Adrenal gland (tissue), 12 donors: ENCODE measurements around the gene SART3. TPM values are rescaled to one million over a fixed set of nuclear protein-coding genes. Genes with fewer than 3 reads are reported as not detected.

Source experiments
- DNase-seq, 7 donors: peaks; one replicate each; pipeline ENCODE4 v3.0.0-alpha.2; 2019 to 2020
- H3K27ac ChIP-seq, 5 donors: fragments of 200-600 bp; sonication (generic) in 4 of 5; 1 replicate in 3 of 5; 2 replicates in 2 of 5; pipeline versions ENCODE4 v1.5.1 to v1.8.0; 2016 to 2020; ENCODE audit warnings: mild to moderate bottlenecking in 1 of 5
- H3K27me3 ChIP-seq: fragments of 200-600 bp; 2 replicates; pipeline ENCODE4 v1.8.0; 2021
- H3K36me3 ChIP-seq, 2 donors: fragments of 200-600 bp; replicated peaks in 1 of 2; 1 replicate in 1 of 2; 2 replicates in 1 of 2; pipeline versions ENCODE4 v1.5.1 to v1.8.0; 2018 to 2022
- H3K4me1 ChIP-seq, 2 donors: fragments of 200-600 bp; replicated peaks in 1 of 2; 1 replicate in 1 of 2; 2 replicates in 1 of 2; pipeline versions ENCODE4 v1.5.1 to v1.8.0; 2018 to 2021
- H3K4me3 ChIP-seq, 4 donors: fragments of 200-600 bp; sonication (generic) in 3 of 4; one replicate each; pipeline ENCODE4 v1.5.1; 2016 to 2018
- H3K9me3 ChIP-seq, 3 donors: fragments of 200-600 bp; sonication (generic) in 1 of 3; replicated peaks in 1 of 3; 1 replicate in 2 of 3; 2 replicates in 1 of 3; pipeline versions ENCODE4 v1.5.1 to v1.8.0; 2016 to 2021
- CTCF ChIP-seq, 6 experiments: fragments of 450-650 bp in 4 of 6; fragments of 200-600 bp in 2 of 6; sonication (generic) in 1 of 6; IDR thresholded peaks; 1 replicate in 5 of 6; 2 replicates in 1 of 6; pipeline versions ENCODE4 v1.5.1 to v1.8.0; 2016 to 2021; ENCODE audit warnings: antibody characterized with exemption in 6 of 6, mild to moderate bottlenecking in 2 of 6, moderate library complexity in 1 of 6
- POLR2A ChIP-seq, 2 donors: fragments of 450-650 bp; IDR thresholded peaks; one replicate each; pipeline ENCODE4 v1.6.1; 2017; ENCODE audit warnings: antibody characterized with exemption in 2 of 2, mild to moderate bottlenecking in 2 of 2, moderate library complexity in 1 of 2
- WGBS, 4 donors: extraction: QIAGEN DNeasy Blood & Tissue Kit in 2 of 4; methylation state at CpG; one replicate each; pipeline versions ENCODE4 v1.1.5 to v1.1.7; 2013 to 2017; 5-methylcytosine and 5-hydroxymethylcytosine counted together
- intact Hi-C, 2 donors: fragments of 100-400 bp; cut with DNase I; formaldehyde crosslinking; loops; one replicate each; pipeline versions ENCODE4 v1.14.1 to v1.15.0; 2022 to 2023
- polyA plus RNA-seq, 3 donors: library from polyadenylated mRNA; stranded (reverse); fragments of 200-250 nt in 2 of 3; fragments of 350-450 nt in 1 of 3; fragmentation: Illumina TruSeq in 1 of 3; extraction: RNeasy Lipid Tissue Mini Kit (QIAGEN cat#74804) in 1 of 3; gene quantifications; one replicate each; pipeline ENCODE4 v1.2.3, GENCODE V29; 2013 to 2014
- total RNA-seq, 9 donors: library from RNA; depleted of rRNA in 4 of 9; stranded (reverse); fragments of >200 nt in 4 of 9; fragments of 120-200 nt in 1 of 9; fragmentation: NEBNext Ultra II Directional in 1 of 9; extraction: Animal tissue kit (Norgen Biotek cat#: 25700) in 1 of 9; gene quantifications; one replicate each; pipeline versions ENCODE4 v1.1.0 to v1.2.4, GENCODE V29; 2013 to 2023
- donor health status: healthy with polysubstance abuse.
- donor health status: Bipolar disorder and iron deficiency.
- donor health status: DM: yes; HTN: yes; CAD: no.
- donor health status: DM: no; HTN: no; CAD: no.
- donor health status: DM: no; HTN: no; CAD: no.
- donor health status: DM: yes; HTN: yes; CAD: no.

The SART3 gene
- total and polyA plus RNA-seq, 12 donors, result 27.5 to 79.3 (median 39.7) TPM

- intact Hi-C loops, result loop anchor here in 1 of 2 donors (10.0 kb wide), 1 partner anchor 828 kb away; no protein-coding TSS in a partner anchor
- no peaks in the 10 kb centered on the region for H3K36me3 ChIP-seq
- no peaks in the 10 kb centered on the region for H3K4me1 ChIP-seq
- no peaks in the 10 kb centered on the region for H3K27me3 ChIP-seq
- H3K4me3 ChIP-seq, result no peak overlapping the region
- H3K9me3 ChIP-seq, result peaks cover 0 to 4% (median 0%) of the 10 kb centered on the region in 3 donors
- WGBS, 4 donors, result 54 to 66% (median 60%) methylated on average over 2 of the region's 2 CpGs
- TF ChIP-seq POLR2A (IDR thresholded peaks at IDR 0.05) (no peak), CTCF (IDR thresholded peaks at IDR 0.05) (no peak)
- DNase-seq, result no peak
- H3K27ac ChIP-seq, result no peak overlapping the region
These were observed 58.1 kb downstream of the SART3 start for GRCh38 chr12:108502922-108503321.

GRCh38 chr12:108498136-108498535 lies 62.8 kb downstream of the SART3 start:
- H3K27me3 ChIP-seq, result peaks cover 13% of the 10 kb centered on the region
- no peak for DNase-seq
- H3K9me3 ChIP-seq, result peaks cover 0 to 3% (median 0%) of the 10 kb centered on the region in 3 donors
- intact Hi-C loops, result no loop called here
- H3K36me3 ChIP-seq, result no peaks in the 10 kb centered on the region
- no peak overlapping the region for H3K4me3 ChIP-seq
- H3K4me1 ChIP-seq, result no peaks in the 10 kb centered on the region
- H3K27ac ChIP-seq, result no peak overlapping the region
- TF ChIP-seq POLR2A (IDR thresholded peaks at IDR 0.05) (no peak), CTCF (IDR thresholded peaks at IDR 0.05) (no peak)
- WGBS, 4 donors, result 75 to 78% (median 76%) methylated on average over 11 of the region's 11 CpGs

- Histone ChIP-seq H3K4me1 (no peaks in the 10 kb centered on the region), H3K9me3 (no peaks in the 10 kb centered on the region), H3K27ac (no peak overlapping the region), H3K27me3 (peaks cover 13% of the 10 kb centered on the region), H3K4me3 (no peak overlapping the region), H3K36me3 (no peaks in the 10 kb centered on the region)
- intact Hi-C loops, result no loop called here
- TF ChIP-seq POLR2A (IDR thresholded peaks at IDR 0.05), result no peak
- TF ChIP-seq CTCF (IDR thresholded peaks at IDR 0.05), result no peak
- no peak for DNase-seq
- 56 to 75% (median 67%) methylated on average over 10 to 11 of the region's 11 CpGs for WGBS, 4 donors
These were observed 65.0 kb downstream of the SART3 start for GRCh38 chr12:108495823-108496579.

- DNase-seq, result peak in 1 of 7 donors; percentile 41
- TF ChIP-seq CTCF (IDR thresholded peaks at IDR 0.05) (peak in 4 of 6 experiments; percentile 11 to 45 (median 34)), POLR2A (IDR thresholded peaks at IDR 0.05) (no peak)
- Histone ChIP-seq H3K36me3 (no peaks in the 10 kb centered on the region), H3K27ac (no peak overlapping the region), H3K27me3 (peaks cover 13% of the 10 kb centered on the region), H3K9me3 (no peaks in the 10 kb centered on the region), H3K4me3 (no peak overlapping the region), H3K4me1 (no peaks in the 10 kb centered on the region)
- intact Hi-C loops, result no loop called here
- 13 to 60% (median 44%) methylated on average over 1 of the region's 1 CpG for WGBS, 4 donors
These were observed 65.9 kb downstream of the SART3 start for GRCh38 chr12:108495054-108495453.
